Measurements from ENCODE around the gene CRIP1.

Gene CRIP1

DNA sequence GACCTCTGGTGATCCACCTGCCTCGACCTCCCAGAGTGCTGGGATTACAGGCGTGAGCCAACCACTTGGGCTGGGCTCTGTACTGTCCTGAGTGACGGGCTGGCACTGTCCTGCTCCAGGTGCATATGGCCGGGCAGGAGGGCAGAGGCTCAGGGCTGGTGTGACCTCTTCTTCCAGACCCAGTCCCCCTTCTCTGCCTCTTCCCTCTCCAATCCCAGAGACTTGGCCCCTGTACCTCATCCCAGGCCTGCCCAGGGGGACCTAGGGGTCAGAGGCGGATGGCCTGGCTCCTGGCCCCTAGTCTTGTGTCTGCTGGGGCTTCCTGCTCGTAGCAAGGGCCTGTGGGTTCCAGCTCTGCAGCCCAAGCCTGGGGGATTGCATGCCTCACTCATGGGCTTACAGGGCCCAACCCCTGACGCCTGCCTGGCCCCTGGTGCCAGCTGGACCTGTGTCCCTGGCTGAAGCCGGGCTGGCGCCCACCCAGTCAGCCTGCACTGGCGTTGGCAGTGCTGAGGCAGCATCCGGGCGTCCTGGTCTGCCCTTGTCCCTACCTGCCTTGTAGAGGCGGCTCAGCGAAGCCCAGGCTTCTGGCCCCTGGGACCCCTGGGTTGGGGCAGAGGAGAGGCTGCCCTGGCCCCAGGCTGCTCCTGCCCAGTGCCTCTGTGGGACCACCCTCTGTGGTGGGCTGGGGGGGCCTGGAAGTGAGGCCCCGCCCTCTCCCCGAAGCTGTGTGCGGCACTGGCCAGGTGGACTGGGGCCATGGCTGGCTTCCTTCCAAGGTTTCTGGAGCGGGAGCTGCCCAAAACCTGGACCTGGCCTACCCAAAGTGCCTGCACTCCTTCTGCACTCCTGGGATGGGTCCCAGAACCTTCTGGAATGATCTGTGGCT lies 8.7 kb downstream of the CRIP1 start:
- no peak for DNase-seq

DNA sequence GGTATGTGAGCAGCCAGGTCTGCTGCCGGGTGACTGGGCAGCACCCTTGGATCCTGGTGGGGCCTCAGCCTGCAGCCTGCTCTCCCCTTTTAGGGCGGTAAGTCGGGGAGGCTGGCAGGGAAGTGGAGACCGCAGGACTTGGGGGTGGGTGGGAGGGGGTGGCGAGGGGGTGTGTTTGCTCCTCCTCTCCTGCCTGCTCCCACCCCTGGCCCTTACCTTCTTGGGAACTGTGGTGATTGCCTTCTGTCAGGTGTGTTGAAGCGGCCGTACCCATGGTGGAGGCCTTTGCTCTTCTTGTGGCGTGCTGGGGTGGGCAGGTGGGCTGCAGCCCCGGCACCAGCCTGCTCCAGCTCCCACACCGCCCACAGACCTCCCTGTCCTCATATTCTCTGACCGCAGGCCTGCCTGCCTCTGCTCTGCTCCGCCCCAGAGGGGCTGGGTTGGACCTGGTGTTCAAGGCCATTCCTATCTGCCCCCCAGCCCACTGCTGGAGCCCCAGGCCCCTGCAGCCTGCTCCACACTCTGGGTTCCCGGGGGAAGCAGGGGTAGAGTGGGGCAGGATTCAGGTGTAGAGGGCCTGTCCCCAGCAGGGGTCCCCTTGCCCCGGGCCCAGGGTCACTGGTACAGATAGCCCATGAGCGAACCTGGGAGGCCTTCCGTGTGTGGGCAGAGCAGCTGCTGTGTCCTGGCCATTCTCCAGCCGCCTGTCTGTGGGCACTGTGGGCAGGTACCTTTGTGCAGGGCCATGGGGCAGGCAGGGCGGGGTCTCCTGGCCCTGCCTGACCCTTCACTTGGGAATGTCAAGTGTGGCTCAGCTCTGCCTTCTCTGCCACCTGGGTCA lies 9.5 kb downstream of the CRIP1 start:
- no peak for DNase-seq

DNA sequence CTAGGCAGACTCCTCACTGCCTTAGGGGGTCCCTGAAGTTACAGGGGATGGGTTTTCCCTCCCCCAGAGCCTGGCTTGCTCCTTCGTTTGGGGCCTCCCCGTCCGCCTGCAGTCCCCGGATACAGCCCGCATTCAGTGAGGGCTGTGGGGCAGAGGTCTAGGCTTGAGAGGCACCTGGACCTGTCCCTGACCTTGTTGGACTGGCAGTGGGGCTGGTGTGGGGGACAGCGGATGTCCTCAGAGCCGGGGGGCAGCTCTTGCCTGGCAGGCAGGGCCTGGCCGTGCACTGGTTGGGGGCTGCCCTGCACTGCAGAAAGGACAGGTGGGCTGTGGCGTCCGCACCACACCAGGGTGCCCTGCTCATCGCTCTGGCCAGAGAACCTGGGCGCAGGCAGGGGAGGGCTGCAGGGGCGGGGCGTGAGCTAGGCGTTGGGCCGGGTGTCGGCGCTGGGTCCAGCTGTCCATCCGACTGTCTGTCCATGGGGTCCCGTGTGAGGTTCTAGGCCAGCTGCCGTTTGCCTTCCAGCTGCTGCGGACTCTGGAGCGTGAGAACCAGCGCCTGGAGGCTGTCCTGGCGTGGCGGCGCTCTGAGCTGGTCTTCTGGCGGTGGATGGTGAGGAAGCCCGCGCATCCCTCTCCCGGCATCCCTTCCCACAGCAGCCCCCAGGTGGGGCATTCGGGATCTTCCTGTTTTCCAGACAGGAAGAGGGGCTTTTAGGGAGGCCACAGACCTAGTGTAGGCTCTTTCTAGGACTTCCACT lies 10.3 kb downstream of the CRIP1 start:
- DNase-seq: no peak

DNA sequence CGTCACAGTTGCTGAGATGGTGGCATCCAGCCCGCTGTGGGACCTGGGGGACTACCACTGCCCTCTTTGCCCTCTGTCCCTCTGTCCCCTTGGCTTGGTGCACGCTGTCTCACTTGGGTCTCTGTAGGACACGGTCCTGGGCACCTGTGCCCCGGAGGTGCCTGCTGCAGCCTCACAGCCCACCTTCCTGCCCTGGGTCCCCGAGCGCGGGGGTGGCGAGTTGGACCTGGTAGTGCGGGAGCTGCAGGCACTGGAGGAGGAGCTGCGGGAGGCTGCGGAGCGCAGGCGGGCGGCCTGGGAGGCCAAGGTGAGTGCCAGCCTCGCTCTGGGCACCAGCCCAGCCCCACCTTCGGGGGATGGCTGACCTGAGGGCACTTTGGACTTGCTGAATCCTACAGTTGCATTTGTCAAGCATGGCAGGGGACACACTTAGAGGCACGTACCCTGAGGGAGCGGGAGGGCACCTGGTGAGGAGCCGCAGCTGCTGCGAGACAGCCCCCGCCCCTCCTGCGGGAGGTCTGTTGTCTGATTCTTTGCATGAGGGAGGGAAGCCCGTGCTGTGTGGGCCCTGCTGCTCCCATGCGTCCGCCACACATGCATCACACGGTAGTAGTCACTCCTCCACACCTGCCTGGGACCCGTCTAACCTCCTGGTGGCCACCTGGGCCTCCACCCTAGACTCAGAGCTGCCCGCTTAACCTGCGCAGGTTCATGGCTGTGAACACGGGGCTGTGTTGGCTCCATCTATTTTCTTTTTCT lies 11.2 kb downstream of the CRIP1 start:
- no peak for DNase-seq

DNA sequence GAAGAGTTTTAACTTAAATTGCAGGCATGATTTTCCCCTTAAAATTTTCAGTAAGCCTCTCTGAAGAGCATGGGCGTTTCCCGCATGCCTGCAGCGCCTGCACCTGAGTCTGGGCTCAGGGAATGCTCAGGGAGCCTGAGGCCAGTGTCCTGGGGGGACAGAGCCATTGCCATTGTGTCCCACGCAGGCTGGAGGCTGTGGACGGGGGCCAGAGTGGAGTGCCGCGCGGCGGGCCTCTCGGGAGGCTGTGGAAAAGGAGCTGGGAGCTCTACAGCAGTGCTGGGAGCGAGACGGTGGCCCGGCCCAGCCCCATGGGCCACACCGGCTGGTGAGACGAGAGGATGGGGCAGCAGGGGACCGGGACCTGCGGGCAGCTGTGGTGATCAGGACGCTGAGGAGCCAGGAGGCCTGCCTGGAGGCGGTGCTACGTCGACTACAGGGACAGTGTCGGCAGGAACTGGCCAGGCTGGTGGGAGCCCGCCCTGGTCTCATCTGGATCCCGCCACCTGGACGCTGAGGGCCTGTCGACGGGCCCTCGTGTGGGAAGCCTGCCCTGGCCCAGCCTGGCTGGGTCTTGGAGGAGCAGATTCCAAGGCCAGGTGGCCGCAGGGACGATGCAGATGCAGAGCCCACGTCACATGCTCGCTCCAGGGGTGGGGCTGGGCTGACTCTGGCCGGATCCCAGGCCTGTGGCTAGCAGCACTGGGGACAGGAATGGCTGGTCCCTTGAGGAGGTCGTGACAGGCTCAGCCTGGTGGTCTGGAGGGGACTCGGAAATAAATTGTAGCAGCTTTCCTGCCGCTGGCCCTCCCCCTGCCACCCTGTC lies 12.0 kb downstream of the CRIP1 start:
- DNase-seq: no peak

DNA sequence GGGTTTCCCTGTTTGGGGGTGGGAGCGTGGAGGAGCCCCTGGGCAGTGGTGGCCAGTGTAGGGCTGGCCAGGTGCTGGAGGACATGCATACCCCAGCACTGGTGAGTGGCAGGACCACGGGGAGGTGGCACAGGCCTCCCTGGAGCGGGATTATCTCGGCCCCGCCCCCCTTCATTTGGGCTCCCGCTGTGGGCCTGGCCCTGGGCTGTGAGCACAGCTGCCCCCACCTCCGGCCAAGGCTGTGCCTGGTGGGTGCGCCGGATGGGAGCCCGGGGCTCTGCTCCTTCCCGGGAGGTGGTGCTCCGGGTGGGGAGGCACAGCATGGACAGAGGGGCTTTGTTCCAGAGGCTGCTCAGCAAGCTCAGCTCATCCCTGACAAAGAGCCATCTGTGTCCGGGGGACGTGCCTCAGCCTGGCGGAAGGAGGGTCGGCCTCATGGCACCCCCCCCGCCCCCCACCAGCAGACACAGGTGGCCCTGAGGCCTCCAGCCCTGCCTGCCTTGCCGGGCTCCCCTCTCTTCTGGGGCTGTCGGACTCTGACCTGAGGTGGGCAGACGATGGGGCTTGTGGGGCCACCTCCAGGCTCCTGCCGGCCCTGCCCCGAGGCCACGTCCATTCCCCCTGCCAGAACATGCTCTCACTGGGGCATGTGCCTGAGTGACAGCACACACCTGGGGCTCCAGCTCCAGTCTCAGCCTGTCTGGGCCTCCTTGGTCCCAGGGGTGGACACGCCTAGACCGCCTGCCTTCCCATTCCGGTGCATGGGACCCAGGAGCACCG lies 12.8 kb downstream of the CRIP1 start:
- no peak for DNase-seq

DNA sequence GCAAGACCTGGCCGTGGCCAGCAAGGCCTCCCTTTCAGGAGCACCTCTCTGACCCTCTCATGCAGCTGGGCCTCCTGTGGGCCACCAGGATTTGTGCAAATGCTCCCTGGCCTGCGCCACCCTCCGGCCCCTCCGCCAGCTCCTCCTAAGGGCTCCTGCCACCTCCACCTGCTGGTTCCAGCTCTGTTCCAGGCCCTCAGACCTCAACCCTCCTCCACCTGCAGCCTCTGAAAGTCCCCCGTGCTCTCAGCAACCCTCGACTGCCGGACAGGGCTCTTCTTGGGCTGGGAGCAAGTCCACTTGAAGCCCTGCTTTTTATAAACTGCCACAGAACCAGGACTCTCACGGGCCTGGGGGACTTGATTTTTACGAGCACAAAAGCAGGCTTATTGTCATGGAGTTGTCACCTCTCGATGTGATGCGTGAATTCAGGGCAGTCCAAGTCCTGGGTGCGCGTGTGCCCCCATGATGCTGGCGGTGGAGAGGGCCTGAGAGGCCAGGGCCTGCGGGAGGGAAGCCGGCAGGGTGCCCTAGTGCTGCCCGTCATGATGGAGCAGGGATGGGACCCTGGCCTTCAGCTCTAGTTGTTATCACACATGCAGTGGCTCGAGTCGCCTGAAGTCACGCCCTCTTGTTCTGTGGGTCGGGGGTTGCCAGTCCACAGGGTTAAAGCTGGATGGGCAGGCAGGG lies 13.5 kb downstream of the CRIP1 start:
- DNase-seq: no peak

DNA sequence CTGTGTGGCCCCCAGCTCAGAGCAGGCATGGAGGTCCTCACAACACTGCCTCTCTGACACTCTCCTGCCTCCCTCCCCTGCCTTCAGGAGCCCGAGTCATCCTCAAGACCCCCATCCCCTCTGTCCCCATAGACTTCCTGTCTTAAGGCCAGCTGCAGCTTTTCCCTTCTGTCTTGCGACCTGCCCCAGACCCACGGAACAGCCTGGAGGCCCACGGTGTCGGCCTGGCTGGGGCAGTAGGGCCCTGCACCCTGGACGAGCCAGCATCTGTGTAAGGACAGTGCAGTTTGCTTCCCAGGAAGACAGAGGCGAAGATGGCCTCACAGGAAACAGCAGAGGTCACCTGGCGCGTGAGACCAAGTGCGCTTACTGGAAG lies 14.0 kb downstream of the CRIP1 start:
- DNase-seq: no peak

DNA sequence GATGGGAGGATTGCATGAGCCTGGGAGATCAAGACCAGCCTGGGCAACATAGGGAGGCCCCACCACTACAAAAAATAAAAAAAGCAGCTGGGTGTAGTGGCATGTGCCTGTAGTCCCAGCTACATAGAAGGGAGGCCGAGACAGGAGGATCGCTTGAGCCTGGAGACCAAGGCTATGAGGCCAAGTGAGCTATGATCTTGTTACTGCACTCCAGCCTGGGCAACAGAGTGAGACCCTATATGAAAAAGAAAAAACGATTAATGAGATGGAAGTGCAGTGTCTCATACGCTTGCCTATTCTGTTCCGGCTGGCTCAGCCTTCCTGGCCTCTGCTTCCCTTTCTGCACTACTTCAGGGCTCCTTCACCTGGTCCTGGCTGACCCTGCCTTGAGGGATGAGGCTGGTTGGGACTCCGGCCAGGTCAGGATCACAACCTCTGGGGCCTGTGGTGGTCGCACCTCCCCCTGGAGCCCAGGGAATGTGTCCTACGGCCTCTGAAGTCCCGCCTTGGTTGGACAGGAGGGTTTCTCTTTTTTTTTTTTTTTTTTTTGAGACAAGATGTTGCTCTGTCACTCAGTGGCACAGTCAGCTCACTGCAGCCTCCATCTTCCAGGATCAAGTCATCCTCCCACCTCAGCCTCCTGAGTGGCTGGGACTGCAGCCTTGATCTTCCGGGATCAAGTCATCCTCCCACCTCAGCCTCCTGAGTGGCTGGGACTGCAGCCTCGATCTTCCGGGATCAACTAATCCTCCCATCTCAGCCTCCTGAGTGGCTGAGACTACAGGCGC lies 15.0 kb downstream of the CRIP1 start:
- no peak for DNase-seq

DNA sequence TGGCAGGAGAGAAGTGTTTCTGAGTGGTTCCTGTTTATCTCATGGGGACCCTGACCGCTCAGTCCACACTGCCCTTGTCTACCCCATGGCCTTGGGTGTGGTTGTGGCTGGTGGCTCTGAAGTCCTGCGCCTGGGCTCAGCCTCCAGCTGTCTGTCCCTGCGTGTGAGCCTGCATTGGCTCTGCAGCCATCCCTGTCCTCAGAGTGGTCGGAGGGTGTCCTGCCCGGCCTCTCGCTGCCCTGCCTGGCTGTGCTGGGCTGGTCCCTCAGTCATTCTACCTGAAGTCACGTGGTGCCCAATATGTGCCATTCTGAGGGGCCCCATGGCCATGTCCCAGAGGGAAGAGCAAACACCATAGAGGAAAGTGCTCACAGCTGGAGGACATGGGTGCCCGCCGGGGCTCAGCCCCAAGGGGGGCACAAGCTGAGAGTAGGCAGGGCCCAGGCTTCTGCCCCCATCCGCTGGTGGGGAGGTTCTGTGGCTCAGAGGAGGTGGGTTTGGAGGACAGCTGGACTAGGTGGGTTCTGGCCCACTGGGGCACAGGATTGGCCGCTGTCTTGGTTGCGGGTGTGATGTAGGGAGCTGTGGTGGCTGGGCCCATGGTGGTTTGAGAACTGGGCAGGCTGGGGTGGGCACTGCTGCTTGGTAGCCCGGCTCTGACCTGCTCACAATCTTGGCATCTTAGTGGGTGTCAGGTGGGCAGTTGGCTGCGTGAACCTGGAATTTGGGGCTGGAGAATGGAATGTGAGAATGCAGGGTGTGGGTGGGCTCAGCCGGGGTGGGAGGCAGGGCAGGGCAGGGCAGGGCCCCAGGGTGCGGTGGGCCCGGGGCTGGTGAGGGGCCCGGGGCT lies 16.0 kb downstream of the CRIP1 start:
- DNase-seq: no peak

DNA sequence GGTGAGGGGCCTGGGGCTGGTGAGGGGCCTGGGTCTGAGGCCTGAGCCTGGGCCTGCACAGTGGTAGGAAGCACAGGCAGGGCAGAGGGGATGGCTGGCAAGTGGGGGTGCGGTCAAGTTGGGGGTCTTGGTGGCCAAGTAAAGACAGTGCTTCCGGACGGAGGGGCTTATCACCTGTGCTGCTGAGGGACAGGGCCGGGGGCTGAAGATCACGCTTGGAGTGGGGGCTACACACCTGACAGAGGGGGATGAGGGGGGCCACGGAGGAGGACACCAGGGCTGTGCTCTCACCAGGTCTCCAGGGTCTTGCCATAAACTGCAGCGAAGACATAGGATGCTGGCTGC lies 16.6 kb downstream of the CRIP1 start:
- DNase-seq: no peak

DNA sequence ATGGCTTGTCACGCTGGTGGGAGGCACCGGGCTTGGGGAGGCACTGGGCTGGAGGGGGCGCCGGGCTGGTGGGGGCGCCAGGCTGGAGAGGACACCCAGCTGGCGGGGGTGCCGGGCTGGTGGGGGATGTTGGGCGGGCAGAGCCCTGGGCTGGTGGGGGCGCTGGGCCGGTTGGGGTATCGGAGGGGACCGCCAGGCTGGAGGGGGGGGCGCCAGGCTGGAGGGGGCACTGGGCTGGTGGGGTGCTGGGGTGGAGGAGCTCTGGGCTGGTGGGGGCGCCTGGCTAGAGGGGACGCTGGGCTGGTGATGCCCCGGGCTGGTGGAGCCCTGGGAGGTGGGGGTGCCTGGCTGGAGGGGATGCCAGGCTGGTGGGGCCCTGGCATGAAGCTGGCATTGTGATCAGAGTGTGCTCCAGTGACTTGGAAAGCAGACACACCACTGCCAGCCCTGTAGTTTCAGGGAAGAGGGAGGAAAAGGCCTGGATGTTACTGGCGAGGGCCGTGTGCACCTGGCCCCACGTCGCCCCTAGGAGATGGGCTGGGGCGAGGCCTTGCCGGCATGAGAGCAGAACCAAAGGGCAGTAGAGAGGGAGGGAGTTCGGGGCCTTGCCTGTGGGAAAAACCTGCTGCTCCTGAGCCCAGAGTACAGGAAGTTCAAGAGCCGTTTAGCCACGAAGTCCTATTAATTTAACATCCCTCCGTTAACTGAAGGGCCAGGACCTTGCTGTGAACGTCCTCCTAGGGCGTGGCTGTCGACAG lies 17.4 kb downstream of the CRIP1 start:
- DNase-seq: no peak

DNA sequence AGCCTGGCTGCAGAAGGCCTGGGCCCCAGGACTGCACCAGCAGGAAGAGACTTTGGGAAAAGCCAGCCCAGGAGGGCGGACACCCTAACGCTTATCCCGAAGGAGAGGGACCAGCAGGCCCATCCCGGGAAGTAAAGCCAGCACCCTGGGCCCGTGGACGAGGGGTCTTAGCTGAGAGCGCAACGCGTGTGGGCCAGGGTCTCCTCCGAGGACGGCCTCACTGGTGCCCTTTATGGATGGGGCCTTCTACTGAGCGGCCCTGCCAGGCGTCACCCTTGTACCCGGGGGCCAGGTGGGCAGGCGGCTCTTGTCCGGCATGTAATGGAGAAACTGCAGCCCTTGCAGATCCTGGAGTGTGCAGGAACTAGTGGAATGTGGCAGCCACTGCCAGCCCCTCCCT lies 18.4 kb downstream of the CRIP1 start:
- DNase-seq: no peak

DNA sequence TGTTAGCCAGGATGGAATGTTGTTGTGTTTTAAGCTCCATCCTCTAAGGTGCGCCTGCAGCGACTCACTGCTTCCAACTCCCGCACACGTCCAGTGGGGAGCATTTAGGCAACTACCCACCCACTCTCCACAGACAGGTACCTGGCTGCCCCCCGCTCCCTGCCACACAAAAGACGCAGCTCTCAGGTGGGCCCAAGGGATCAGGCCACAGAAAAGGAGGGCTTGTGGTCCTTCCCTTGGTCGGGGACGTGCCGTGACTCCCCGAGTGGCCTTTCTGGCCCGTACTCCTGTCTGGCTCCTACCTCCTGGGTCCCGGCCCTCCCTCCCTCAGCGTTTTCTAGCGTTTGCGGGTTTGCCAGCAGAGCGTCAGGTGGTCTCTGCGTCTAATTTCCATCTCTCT lies 20.6 kb downstream of the CRIP1 start:
- DNase-seq: no peak

DNA sequence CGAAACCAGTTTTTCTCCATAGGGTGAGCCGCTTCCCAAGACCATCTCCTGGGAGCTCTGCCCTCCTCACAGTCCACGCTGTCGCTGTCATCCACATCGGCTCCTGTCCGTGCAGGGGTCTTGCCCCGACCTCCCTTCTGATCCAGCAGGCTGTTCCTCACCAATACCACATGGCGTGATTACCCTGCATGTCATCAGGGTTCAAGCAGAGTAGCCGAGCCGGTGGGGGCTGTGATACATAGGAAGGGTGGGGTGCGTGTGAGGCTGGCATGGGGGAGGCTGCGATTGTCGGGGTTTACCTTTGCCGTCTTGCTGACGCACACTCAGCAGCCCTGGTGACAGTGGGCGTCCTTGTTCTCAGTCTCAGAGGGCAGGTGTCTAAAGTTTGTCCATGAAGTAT lies 21.4 kb downstream of the CRIP1 start:
- no peak for DNase-seq

DNA sequence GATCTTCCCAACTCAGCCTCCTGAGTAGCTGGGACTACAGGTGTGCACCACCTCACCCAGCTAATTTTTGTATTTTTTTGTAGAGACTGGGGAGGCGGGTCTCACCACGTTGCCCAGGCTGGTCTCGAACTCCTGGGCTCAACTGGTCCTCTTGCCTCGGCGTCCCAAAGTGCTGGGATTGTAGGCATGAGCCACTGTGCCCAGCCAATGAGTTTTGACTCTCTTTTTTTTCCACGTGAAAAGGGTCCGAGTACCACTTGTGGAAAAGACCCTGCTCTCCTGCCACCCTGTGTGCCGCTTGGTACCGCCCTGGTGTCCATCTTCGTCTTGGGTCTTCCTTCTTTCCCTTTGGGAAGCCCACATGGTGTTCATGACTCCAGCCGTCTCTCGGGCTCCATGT lies 21.9 kb downstream of the CRIP1 start:
- DNase-seq: no peak

DNA sequence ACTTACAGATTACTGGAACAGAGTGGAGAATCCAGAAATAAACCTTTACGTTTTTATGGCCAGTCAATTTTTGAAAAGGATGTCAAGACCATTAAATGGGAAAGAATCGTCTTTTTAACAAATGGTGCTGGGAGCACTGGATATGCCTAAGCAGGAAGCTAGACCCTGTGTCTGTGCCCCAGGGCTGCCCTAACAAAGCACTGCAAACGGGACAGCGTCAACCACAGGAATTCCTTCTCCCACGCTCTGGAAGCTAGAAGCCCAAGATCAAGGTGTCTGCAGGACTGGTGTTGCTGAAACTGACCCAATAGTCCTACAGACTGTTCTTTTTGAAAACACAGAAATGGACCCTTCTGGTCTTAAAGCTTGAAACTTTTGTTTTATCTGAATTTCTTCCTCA lies 30.4 kb downstream of the CRIP1 start:
- DNase-seq: no peak

Data from stimulated activated CD4-positive, alpha-beta T cell treated with anti-CD3 and anti-CD28 coated beads, Interleukin-4, amount 100 ng/mL, for 1 hour (primary cell).